Stomach (tissue), 9 donors: ENCODE measurements around the gene ENAM. TPM values are rescaled to one million over a fixed set of nuclear protein-coding genes. Genes with fewer than 3 reads are reported as not detected.
"Not testable (repeated sequence)": the region's sequence is repeated elsewhere in the genome, so short reads cannot be mapped to it uniquely, and the experiment has no call there.

Experiments used
- DNase-seq, 2 donors: peaks; one replicate each; pipeline versions ENCODE4 v3.0.0 to v3.0.0-alpha.2; 2013 to 2019
- H3K27ac ChIP-seq, 5 donors: fragments of 200-600 bp in 4 of 5; sonication (generic) in 4 of 5; one replicate each; pipeline ENCODE4 v1.5.1; 2013 to 2019; ENCODE audit warnings: mild to moderate bottlenecking in 1 of 5, moderate library complexity in 1 of 5
- H3K27me3 ChIP-seq, 3 donors: fragments of 200-600 bp; sonication (generic); one replicate each; pipeline ENCODE4 v1.5.1; 2017 to 2019; ENCODE audit warnings: mixed run types in 1 of 3
- H3K36me3 ChIP-seq, 4 donors: fragments of 200-600 bp; sonication (generic); 1 replicate in 3 of 4; 2 replicates in 1 of 4; pipeline ENCODE4 v1.5.1; 2016 to 2019
- H3K4me1 ChIP-seq, 4 donors: fragments of 200-600 bp; sonication (generic); one replicate each; pipeline ENCODE4 v1.5.1; 2016 to 2019
- H3K4me3 ChIP-seq, 4 donors: fragments of 200-600 bp; sonication (generic) in 3 of 4; one replicate each; pipeline ENCODE4 v1.5.1; 2016 to 2019; ENCODE audit warnings: mild to moderate bottlenecking in 1 of 4
- H3K9me3 ChIP-seq, 4 donors: fragments of 200-600 bp; sonication (generic); one replicate each; pipeline ENCODE4 v1.5.1; 2016 to 2019
- CTCF ChIP-seq, 7 experiments: fragments of 450-650 bp in 4 of 7; fragments of 200-600 bp in 3 of 7; sonication (generic) in 3 of 7; IDR thresholded peaks; one replicate each; pipeline ENCODE4 v1.5.1; 2016 to 2019; ENCODE audit warnings: antibody characterized with exemption in 7 of 7, control low read depth in 2 of 7, mild to moderate bottlenecking in 1 of 7
- EP300 ChIP-seq: sonication (generic); formaldehyde crosslinking; IDR thresholded peaks from one replicate; pipeline ENCODE4 v1.6.1; 2017; ENCODE audit warnings: antibody characterized with exemption
- POLR2A ChIP-seq, 4 donors: fragments of 450-650 bp; IDR thresholded peaks; one replicate each; pipeline ENCODE4 v1.6.1; 2016; ENCODE audit warnings: antibody characterized with exemption in 4 of 4, control low read depth in 2 of 4, mild to moderate bottlenecking in 1 of 4, moderate library complexity in 1 of 4
- POLR2AphosphoS5 ChIP-seq, 3 donors: sonication (generic); formaldehyde crosslinking; IDR thresholded peaks; one replicate each; pipeline ENCODE4 v1.6.1; 2016; ENCODE audit warnings: antibody characterized with exemption in 3 of 3
- WGBS, 5 donors: extraction: QIAGEN DNeasy Blood & Tissue Kit in 3 of 5; methylation state at CpG; one replicate each; pipeline versions ENCODE4 v1.1.5 to v1.1.7; 2013 to 2018; 5-methylcytosine and 5-hydroxymethylcytosine counted together
- intact Hi-C: fragments of 100-400 bp; cut with DNase I; formaldehyde crosslinking; loops from one replicate; pipeline ENCODE4 v1.15.1; 2023; ENCODE audit warnings: low total_unique reads
- polyA plus RNA-seq, 3 donors: library from polyadenylated mRNA; stranded (reverse); fragments of 200-250 nt; gene quantifications; one replicate each; pipeline ENCODE4 v1.2.3, GENCODE V29; 2013
- total RNA-seq, 5 donors: library from RNA; depleted of rRNA; stranded (reverse); fragments of >200 nt; gene quantifications; one replicate each; pipeline versions ENCODE4 v1.1.0 to v1.2.3, GENCODE V29; 2014 to 2016
- donor health status: healthy with polysubstance abuse.
- donor health status: Bipolar disorder and iron deficiency.
- donor health status: healthy.

The ENAM gene
- total and polyA plus RNA-seq, 8 donors: 0.14 to 1.7 (median 0.44) TPM; not detected in 2

DNA sequence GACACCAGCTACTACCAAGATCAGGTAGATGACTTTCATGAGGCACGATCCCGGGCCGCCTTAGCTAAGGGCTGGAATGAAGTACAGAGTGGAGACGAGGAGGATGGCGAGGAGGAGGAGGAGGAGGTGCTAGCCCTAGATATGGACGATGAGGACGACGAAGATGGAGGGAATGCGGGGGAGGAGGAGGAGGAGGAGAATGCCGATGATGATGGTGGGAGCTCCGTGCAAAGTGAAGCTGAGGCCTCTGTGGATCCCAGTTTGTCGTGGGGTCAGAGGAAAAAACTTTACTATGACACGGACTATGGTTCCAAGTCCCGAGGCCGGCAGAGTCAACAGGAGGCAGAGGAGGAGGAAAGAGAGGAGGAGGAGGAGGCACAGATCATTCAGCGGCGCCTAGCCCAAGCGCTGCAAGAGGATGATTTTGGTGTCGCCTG is 60.3 kb downstream of the ENAM start:
- Histone ChIP-seq H3K4me3 (peak overlapping the region; percentile 86 to 91 (median 88)), H3K27me3 (no peaks in the 10 kb centered on the region), H3K4me1 (peaks cover 30 to 45% (median 38%) of the 10 kb centered on the region in 4 donors), H3K27ac (peak overlapping the region; percentile 85 to 99 (median 95)), H3K9me3 (no peaks in the 10 kb centered on the region), H3K36me3 (peaks cover 0 to 19% (median 14%) of the 10 kb centered on the region in 4 donors)
- intact Hi-C loops: no loop called here
- 0 to 3% (median 1%) methylated on average over 19 of the region's 19 CpGs for WGBS, 5 donors
- no peak for TF ChIP-seq EP300
- no peak for TF ChIP-seq CTCF (IDR thresholded peaks at IDR 0.05)
- no peak for TF ChIP-seq POLR2AphosphoS5 (IDR thresholded peaks at IDR 0.05)
- DNase-seq: no peak

DNA sequence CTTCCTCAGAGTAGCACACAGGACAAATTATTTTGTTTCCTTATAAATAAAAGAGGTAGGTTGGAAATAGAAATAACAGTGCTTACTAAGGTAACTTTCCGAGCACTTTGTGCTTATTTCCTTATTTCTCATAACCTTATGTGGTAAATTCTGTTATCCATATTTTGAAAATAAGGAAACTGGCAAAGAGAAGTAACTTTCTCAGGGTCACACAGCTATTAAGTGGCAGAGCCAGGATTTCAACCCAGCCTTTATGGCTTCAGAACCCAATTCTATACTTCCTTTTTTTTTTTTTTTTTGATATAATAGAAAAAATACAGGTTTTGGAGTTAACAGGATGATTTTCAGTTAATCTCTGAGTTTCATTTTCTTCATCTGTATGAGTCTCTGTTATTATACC is 63.1 kb downstream of the ENAM start:
- intact Hi-C loops: no loop called here
- no peaks in the 10 kb centered on the region for H3K27me3 ChIP-seq
- no peak overlapping the region for H3K4me3 ChIP-seq
- H3K36me3 ChIP-seq: peaks cover 0 to 19% (median 14%) of the 10 kb centered on the region in 4 donors
- no peak overlapping the region for H3K27ac ChIP-seq
- TF ChIP-seq POLR2AphosphoS5 (IDR thresholded peaks at IDR 0.05) (no peak), CTCF (IDR thresholded peaks at IDR 0.05) (no peak), POLR2A (IDR thresholded peaks at IDR 0.05) (no peak), EP300 (no peak)
- H3K4me1 ChIP-seq: peaks cover 30 to 45% (median 38%) of the 10 kb centered on the region in 4 donors
- no peaks in the 10 kb centered on the region for H3K9me3 ChIP-seq
- WGBS, 5 donors: 75 to 78% (median 77%) methylated on average over 1 of the region's 1 CpG
- no peak for DNase-seq

- intact Hi-C loops, H3K9me3 ChIP-seq, H3K27ac ChIP-seq, H3K4me3 ChIP-seq, H3K27me3 ChIP-seq, DNase-seq: not testable (repeated sequence)
- Histone ChIP-seq H3K4me1 (peaks cover 18 to 30% (median 24%) of the 10 kb centered on the region in 4 donors), H3K36me3 (peaks cover 0 to 19% (median 14%) of the 10 kb centered on the region in 4 donors)
- WGBS, 5 donors: 81 to 97% (median 95%) methylated on average over 7 of the region's 7 CpGs
Measured at GRCh38 chr4:70694633-70695032, 66.1 kb downstream of the ENAM start.

Other genes with a start within 250 kb of the ENAM start
- not detected for gene SMR3B, start 245.6 kb upstream of the ENAM start, total RNA-seq
- gene SMR3B, start 245.6 kb upstream of the ENAM start, polyA plus RNA-seq: not detected
- not detected for gene OPRPN, start 230.8 kb upstream of the ENAM start, total RNA-seq
- gene OPRPN, start 230.8 kb upstream of the ENAM start, polyA plus RNA-seq: not detected
- not detected for gene MUC7, start 156.5 kb upstream of the ENAM start, total RNA-seq
- gene MUC7, start 156.5 kb upstream of the ENAM start, polyA plus RNA-seq: not detected
- gene AMTN, start 110.2 kb upstream of the ENAM start, total RNA-seq: not detected
- under 1 TPM in 1 of 3 donors, not detected in 2; 0.23 TPM for gene AMTN, start 110.2 kb upstream of the ENAM start, polyA plus RNA-seq
- gene AMBN, start 36.5 kb upstream of the ENAM start, total RNA-seq: not detected
- not detected for gene AMBN, start 36.5 kb upstream of the ENAM start, polyA plus RNA-seq
- 100 to 1,000 TPM in 1 of 5 donors, 10 to 100 TPM in 3, 1 to 10 TPM in 1; 5.5 to 284 (median 25.0) TPM for gene JCHAIN, start 37.8 kb downstream of the ENAM start, total RNA-seq
- 100 to 1,000 TPM in 2 of 3 donors, 10 to 100 TPM in 1; 49.4 to 167 (median 136) TPM for gene JCHAIN, start 37.8 kb downstream of the ENAM start, polyA plus RNA-seq
- gene UTP3, start 59.8 kb downstream of the ENAM start, total RNA-seq: 10 to 100 TPM; 11.3 to 22.2 (median 17.5) TPM
- gene UTP3, start 59.8 kb downstream of the ENAM start, polyA plus RNA-seq: 10 to 100 TPM; 16.3 to 20.7 (median 19.5) TPM
- gene RUFY3, start 93.2 kb downstream of the ENAM start, total RNA-seq: 100 to 1,000 TPM in 2 of 5 donors, 10 to 100 TPM in 3; 39.7 to 120 (median 94.5) TPM
- 10 to 100 TPM; 13.2 to 20.4 (median 14.4) TPM for gene RUFY3, start 93.2 kb downstream of the ENAM start, polyA plus RNA-seq
- gene GRSF1, start 211.1 kb downstream of the ENAM start, total RNA-seq: 10 to 100 TPM; 24.0 to 86.5 (median 60.0) TPM
- 10 to 100 TPM; 40.4 to 61.6 (median 52.9) TPM for gene GRSF1, start 211.1 kb downstream of the ENAM start, polyA plus RNA-seq